NCI-H2171 treated with DMSO at 0.1 percent for 48 hours (cell line): ENCODE data around the gene ENGASE.
"Not testable (repeated sequence)": the region's sequence is repeated elsewhere in the genome, so short reads cannot be mapped to it uniquely, and the experiment has no call there.

Source experiments
- DNase-seq: peaks from one replicate; lab custom pipeline; 2025; lab: John Stamatoyannopoulos, UW

The ENGASE gene

GRCh38 chr17:79074649-79075445 is at the start of gene ENGASE:
TSS of gene ENGASE (plus strand) at chr17:79074824. CDS start at chr17:79074945, 121 bp downstream.
- peak; percentile 88 for DNase-seq

- DNase-seq: no peak
Measured at GRCh38 chr17:79024901-79025737, 49.5 kb upstream of the ENGASE start.

- no peak for DNase-seq
Measured at GRCh38 chr17:79026376-79027273, 48.0 kb upstream of the ENGASE start.

- peak; percentile 44 for DNase-seq
Measured at GRCh38 chr17:79027274-79027924, 47.2 kb upstream of the ENGASE start.

GRCh38 chr17:79027925-79028491 is 46.6 kb upstream of the ENGASE start:
- peak; percentile 22 for DNase-seq

GRCh38 chr17:79028496-79029326 is 45.9 kb upstream of the ENGASE start:
- peak; percentile 11 for DNase-seq

GRCh38 chr17:79029327-79030009 is 45.2 kb upstream of the ENGASE start:
- DNase-seq: no peak

GRCh38 chr17:79030636-79031035 is 44.0 kb upstream of the ENGASE start:
- DNase-seq: not testable (repeated sequence)

- no peak for DNase-seq
Measured at GRCh38 chr17:79031996-79032875, 42.4 kb upstream of the ENGASE start.

GRCh38 chr17:79033046-79033616 is 41.5 kb upstream of the ENGASE start:
- no peak for DNase-seq

- DNase-seq: peak; percentile 93
Measured at GRCh38 chr17:79033741-79034501, 40.7 kb upstream of the ENGASE start.

GRCh38 chr17:79034931-79035485 is 39.6 kb upstream of the ENGASE start:
- peak; percentile 41 for DNase-seq

GRCh38 chr17:79035686-79036085 is 38.9 kb upstream of the ENGASE start:
- no peak for DNase-seq

GRCh38 chr17:79036181-79036580 is 38.4 kb upstream of the ENGASE start:
- DNase-seq: no peak

- DNase-seq: no peak
Measured at GRCh38 chr17:79036596-79036995, 38.0 kb upstream of the ENGASE start.

GRCh38 chr17:79038545-79039135 is 36.0 kb upstream of the ENGASE start:
- DNase-seq: no peak

GRCh38 chr17:79039171-79039570 is 35.5 kb upstream of the ENGASE start:
- DNase-seq: no peak
